OCI-LY7 (cell line): ENCODE measurements around the gene EXOG. TPM values are rescaled to one million over a fixed set of nuclear protein-coding genes. Genes with fewer than 3 reads are reported as not detected.

Source experiments
- BruUV-seq: library from RNA; stranded (reverse); fragments of 400-500 nt; replicated peaks from 2 replicates; lab custom pipeline; 2021; lab: Mats Ljungman, UMichigan
- CTCF ChIA-PET: fragments of 300-600 bp; sonication (Branson Sonifier 250); formaldehyde crosslinking; loops from one replicate; lab custom pipeline; 2022; ENCODE audit warnings: antibody characterized with exemption; ENCODE audit not compliant: unreplicated experiment; lab: Charles Lee
- POLR2A ChIA-PET: fragments of 300-600 bp; sonication (Branson Sonifier 250); formaldehyde crosslinking; loops from one replicate; lab custom pipeline; 2022; ENCODE audit warnings: antibody characterized with exemption; lab: Charles Lee
- DNase-seq: peaks from one replicate; pipeline ENCODE4 v3.0.0-alpha.2; 2015; ENCODE audit warnings: low spot score
- H2AFZ ChIP-seq: fragments of 200-600 bp; sonication (generic), shearing (Covaris generic); 2 replicates; pipeline ENCODE4 v1.6.1; 2014; ENCODE audit warnings: mild to moderate bottlenecking, antibody characterized with exemption, low read length, moderate library complexity
- H3K27ac ChIP-seq: fragments of 200-600 bp; sonication (generic); 2 replicates; pipeline ENCODE4 v1.5.1; 2014; ENCODE audit warnings: mixed run types, low read depth, mild to moderate bottlenecking, moderate library complexity, low read length, inconsistent platforms; ENCODE audit not compliant: poor library complexity, severe bottlenecking
- H3K36me3 ChIP-seq: fragments of 200-600 bp; sonication (generic); 2 replicates; pipeline ENCODE4 v1.6.1; 2014; ENCODE audit warnings: mild to moderate bottlenecking, antibody characterized with exemption, low read length, moderate library complexity, mixed read lengths; ENCODE audit not compliant: insufficient read depth
- H3K4me1 ChIP-seq: fragments of 200-600 bp; sonication (generic); 2 replicates; pipeline ENCODE4 v1.5.1; 2014; ENCODE audit warnings: mild to moderate bottlenecking, low read length; ENCODE audit not compliant: insufficient read depth, poor library complexity, severe bottlenecking
- H3K4me2 ChIP-seq: fragments of 200-600 bp; sonication (generic); 2 replicates; pipeline ENCODE4 v1.6.1; 2014; ENCODE audit warnings: mild to moderate bottlenecking, low read length
- H3K4me3 ChIP-seq: fragments of 200-600 bp; sonication (generic); 2 replicates; pipeline ENCODE4 v1.5.1; 2014; ENCODE audit warnings: mild to moderate bottlenecking, low read depth, low read length; ENCODE audit not compliant: poor library complexity, severe bottlenecking
- H3K79me2 ChIP-seq: fragments of 200-600 bp; sonication (generic); 2 replicates; pipeline ENCODE4 v1.6.1; 2016; ENCODE audit warnings: low read depth, mild to moderate bottlenecking, low read length, moderate library complexity, mixed read lengths; ENCODE audit not compliant: insufficient read depth
- H3K9me2 ChIP-seq: fragments of 200-600 bp; sonication (generic); 2 replicates; pipeline ENCODE4 v1.6.1; 2016; ENCODE audit warnings: mild to moderate bottlenecking, low read length, mixed read lengths; ENCODE audit not compliant: insufficient read depth
- H3K9me3 ChIP-seq: fragments of 200-600 bp; sonication (generic); 2 replicates; pipeline ENCODE4 v1.6.1; 2014; ENCODE audit warnings: mild to moderate bottlenecking, mixed run types, low read length, mixed read lengths
- H4K20me1 ChIP-seq: fragments of 200-600 bp; sonication (generic); 2 replicates; pipeline ENCODE4 v1.6.1; 2014; ENCODE audit warnings: mild to moderate bottlenecking, antibody characterized with exemption, low read length, moderate library complexity, mixed read lengths; ENCODE audit not compliant: insufficient read depth
- EZH2phosphoT487 ChIP-seq: fragments of 200-600 bp; sonication (generic); IDR thresholded peaks from 2 replicates; pipeline ENCODE4 v1.6.1; 2018; ENCODE audit warnings: low read depth, borderline replicate concordance, mild to moderate bottlenecking, mixed run types, antibody characterized with exemption, low read length, moderate library complexity, mixed read lengths
- intact Hi-C: fragments of 100-400 bp; cut with micrococcal nuclease; formaldehyde crosslinking; loops from one replicate; pipeline ENCODE4 v1.10.0; 2022; ENCODE audit not compliant: unreplicated experiment
- total RNA-seq, 2 experiments: library from RNA; depleted of rRNA in 1 of 2; stranded (reverse); fragments of >200 nt in 1 of 2; shearing (Covaris generic) in 1 of 2; gene quantifications; 2 replicates each; pipeline ENCODE4 v1.2.3, GENCODE V29; 2014 to 2022
- TF ChIP-seq, protein P1 (sequence below): fragments of 200-600 bp; sonication (generic); conservative IDR thresholded peaks from 2 replicates; pipeline ENCODE4 v1.5.1; 2014; ENCODE audit warnings: mild to moderate bottlenecking, antibody characterized with exemption, low read length, moderate library complexity, mixed read lengths

EXOG gene
- total RNA-seq, 2 experiments from 2014 or later, result 30.7 to 41.2 TPM

- ChIA-PET POLR2A (interaction anchor here (0.7 to 0.9 kb wide), 2 partner anchors 11 to 1639 kb away, joined by 3 read pairs; no protein-coding TSS in a partner anchor), CTCF (no interaction called here)
- no peak for TF ChIP-seq EZH2phosphoT487
- TF ChIP-seq, protein P1, sequence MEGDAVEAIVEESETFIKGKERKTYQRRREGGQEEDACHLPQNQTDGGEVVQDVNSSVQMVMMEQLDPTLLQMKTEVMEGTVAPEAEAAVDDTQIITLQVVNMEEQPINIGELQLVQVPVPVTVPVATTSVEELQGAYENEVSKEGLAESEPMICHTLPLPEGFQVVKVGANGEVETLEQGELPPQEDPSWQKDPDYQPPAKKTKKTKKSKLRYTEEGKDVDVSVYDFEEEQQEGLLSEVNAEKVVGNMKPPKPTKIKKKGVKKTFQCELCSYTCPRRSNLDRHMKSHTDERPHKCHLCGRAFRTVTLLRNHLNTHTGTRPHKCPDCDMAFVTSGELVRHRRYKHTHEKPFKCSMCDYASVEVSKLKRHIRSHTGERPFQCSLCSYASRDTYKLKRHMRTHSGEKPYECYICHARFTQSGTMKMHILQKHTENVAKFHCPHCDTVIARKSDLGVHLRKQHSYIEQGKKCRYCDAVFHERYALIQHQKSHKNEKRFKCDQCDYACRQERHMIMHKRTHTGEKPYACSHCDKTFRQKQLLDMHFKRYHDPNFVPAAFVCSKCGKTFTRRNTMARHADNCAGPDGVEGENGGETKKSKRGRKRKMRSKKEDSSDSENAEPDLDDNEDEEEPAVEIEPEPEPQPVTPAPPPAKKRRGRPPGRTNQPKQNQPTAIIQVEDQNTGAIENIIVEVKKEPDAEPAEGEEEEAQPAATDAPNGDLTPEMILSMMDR, result no peak
- Histone ChIP-seq H3K4me3 (no peak overlapping the region), H3K36me3 (no peaks in the 10 kb centered on the region), H3K9me2 (no peaks in the 10 kb centered on the region), H3K27ac (no peak overlapping the region), H4K20me1 (0 out of 2 replicates have a peak, but pooled peaks cover 3% of the 10 kb centered on the region), H3K79me2 (no peaks in the 10 kb centered on the region), H2AFZ (no peak overlapping the region), H3K9me3 (peaks cover 24% of the 10 kb centered on the region; the same call in 1 of the 2 replicates), H3K4me2 (no peak overlapping the region), H3K4me1 (no peaks in the 10 kb centered on the region)
- intact Hi-C loops, result no loop called here
- no peak for DNase-seq
- no TSS peak for BruUV-seq
Observed at GRCh38 chr3:38469852-38470251, 26.3 kb upstream of the EXOG start.

DNA sequence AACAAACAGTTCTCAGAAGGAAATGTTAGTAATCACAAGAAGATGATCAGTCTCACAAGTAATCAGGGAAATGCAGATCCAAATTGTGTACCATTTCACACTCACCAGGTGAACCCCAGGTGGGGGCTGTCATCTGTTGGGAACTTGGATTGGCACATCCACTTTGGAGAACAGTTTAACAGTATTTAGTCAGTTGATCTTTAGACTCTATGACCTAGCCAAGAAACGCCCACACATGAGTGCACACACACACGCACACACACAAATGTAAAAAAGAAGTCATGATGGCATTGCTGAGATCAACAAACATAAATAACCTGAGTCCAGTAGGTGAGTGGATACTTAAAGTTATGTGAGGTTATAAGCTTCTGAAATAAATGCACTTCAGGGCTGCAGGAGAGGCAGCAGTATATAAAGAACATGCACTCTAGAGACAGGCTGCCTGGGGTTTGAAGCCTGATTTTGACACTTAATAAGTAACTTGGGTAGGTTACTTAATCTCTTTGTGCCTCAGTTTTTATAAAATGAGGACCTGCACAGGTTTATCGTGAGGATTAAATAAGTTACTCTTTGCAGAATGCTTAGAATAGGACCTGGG is 24.8 kb upstream of the EXOG start:
- POLR2A ChIA-PET, result no interaction called here
- CTCF ChIA-PET, result no interaction called here
- H3K4me3 ChIP-seq, result no peak overlapping the region

DNA sequence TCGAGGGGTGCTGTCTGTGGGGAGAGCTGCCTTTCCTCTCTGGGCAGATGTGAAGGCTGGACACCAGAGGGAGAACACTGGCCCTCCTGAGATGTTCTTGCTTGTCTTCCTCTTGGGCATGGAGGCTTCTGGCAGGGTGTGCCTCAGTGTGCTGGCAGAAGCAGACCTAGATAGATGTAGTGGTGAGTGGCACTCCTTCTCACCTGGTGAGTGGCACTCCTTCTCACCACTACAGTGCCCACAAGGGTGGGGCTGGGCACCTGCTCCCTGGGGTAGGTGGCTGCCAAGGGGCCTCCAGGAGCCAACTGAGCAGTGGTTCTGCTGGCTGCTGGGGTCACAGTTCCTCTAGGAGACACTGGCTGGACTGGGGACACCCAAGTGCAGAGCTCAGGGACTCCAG is 23.8 kb upstream of the EXOG start:
- Histone ChIP-seq H3K9me2 (no peaks in the 10 kb centered on the region), H3K9me3 (peaks cover 24% of the 10 kb centered on the region; the same call in 1 of the 2 replicates), H3K4me3 (no peak overlapping the region), H3K27ac (no peak overlapping the region), H3K36me3 (no peaks in the 10 kb centered on the region), H3K4me1 (no peaks in the 10 kb centered on the region), H2AFZ (no peak overlapping the region), H3K79me2 (no peaks in the 10 kb centered on the region), H4K20me1 (peaks cover 3% of the 10 kb centered on the region; the same call in 1 of the 2 replicates), H3K4me2 (no peak overlapping the region)
- ChIA-PET CTCF (no interaction called here), POLR2A (no interaction called here)
- BruUV-seq, result no TSS peak
- DNase-seq, result no peak
- TF ChIP-seq, protein P1, result no peak
- TF ChIP-seq EZH2phosphoT487, result no peak
- intact Hi-C loops, result no loop called here

More for the DNA sequence above, 24.8 kb upstream of the EXOG start:
- DNase-seq, result no peak
- Histone ChIP-seq H3K36me3 (no peaks in the 10 kb centered on the region), H3K9me2 (no peaks in the 10 kb centered on the region), H4K20me1 (peaks cover 3% of the 10 kb centered on the region; the same call in 1 of the 2 replicates), H2AFZ (no peak overlapping the region), H3K9me3 (peaks cover 24% of the 10 kb centered on the region; the same call in 1 of the 2 replicates), H3K27ac (no peak overlapping the region), H3K4me1 (no peaks in the 10 kb centered on the region), H3K4me2 (no peak overlapping the region), H3K79me2 (no peaks in the 10 kb centered on the region)
- BruUV-seq, result no TSS peak
- TF ChIP-seq, protein P1, result no peak
- TF ChIP-seq EZH2phosphoT487, result no peak
- intact Hi-C loops, result no loop called here
